Measurements from ENCODE around the gene FAM193A.
"Not testable (repeated sequence)": the region's sequence is repeated elsewhere in the genome, so short reads cannot be mapped to it uniquely, and the experiment has no call there.

Gene FAM193A

GRCh38 chr4:2516635-2517034 lies 19.8 kb upstream of the FAM193A start:
- DNase-seq: no peak

DNA sequence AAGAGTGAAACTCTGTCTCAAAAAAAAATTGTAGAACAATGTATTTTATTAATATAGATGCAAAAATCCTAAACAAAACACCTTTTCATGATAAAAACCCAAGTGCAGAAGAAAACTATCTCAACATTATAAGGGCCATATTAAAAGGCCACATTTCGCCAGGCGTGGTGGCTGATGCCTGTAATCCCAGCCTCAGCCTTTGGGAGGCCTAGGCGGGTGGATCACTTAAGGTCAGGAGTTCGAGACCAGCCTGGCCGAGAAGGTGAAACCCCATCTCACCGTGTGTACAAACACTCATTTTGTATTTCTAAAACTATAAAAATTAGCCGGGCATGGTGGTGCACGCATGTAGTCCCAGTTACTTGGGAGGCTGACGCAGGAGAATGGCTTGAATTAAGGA lies 9.9 kb upstream of the FAM193A start:
- DNase-seq: no peak

GRCh38 chr4:2534904-2535375 lies 1.5 kb upstream of the FAM193A start:
- no peak for DNase-seq

- DNase-seq: peak; percentile 57
Measured at GRCh38 chr4:2535376-2536192, 863 bp upstream of the FAM193A start.

DNA sequence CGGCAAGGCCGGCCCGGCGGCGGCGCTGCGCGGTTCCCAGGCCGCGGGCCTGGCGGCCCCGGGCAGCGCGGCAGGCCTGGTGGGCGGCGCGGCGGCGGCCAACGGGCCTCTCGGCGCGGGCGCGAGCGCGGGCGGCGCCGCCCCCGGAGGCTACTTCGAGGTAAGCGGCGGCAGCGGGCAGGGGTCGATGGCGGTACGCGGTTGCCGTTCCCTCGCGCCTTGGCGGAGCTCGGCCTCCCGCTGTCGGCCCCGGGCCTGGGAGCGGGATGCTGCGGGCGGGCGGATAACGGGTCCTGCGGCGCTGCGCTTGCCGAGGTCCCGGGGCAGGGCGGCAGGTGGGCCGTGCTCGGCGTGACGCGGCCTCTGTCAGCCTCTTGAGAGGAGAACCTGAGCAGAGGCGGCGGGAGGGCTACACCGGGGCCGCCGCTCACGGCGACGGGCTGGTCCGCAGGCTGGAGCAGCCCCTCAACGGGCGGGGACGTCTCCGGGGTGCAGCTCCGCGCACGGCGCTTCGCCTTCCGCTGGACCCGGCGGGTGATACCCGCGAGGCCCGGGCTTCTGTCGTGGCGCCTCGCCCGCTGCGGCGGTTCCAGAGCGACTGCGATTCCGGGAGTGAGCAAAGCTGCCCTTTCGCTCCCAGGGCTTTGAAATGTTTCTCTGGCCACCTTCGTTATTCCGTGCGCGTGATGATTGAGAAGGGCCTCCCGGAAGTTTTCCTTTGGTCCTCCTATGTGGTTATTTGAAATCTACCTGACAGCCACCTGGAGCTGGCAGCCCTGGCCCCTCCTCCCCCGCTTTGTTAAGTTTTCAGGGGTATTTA lies 774 bp downstream of the FAM193A start:
- peak; percentile 56 for DNase-seq

- DNase-seq: not testable (repeated sequence)
Measured at GRCh38 chr4:2543580-2544191, 7.2 kb downstream of the FAM193A start.

GRCh38 chr4:2545321-2546013 lies 9.0 kb downstream of the FAM193A start:
- no peak for DNase-seq

- DNase-seq: no peak
Measured at GRCh38 chr4:2546286-2546823, 9.9 kb downstream of the FAM193A start.

GRCh38 chr4:2546961-2547691 lies 10.7 kb downstream of the FAM193A start:
- DNase-seq: not testable (repeated sequence)

DNA sequence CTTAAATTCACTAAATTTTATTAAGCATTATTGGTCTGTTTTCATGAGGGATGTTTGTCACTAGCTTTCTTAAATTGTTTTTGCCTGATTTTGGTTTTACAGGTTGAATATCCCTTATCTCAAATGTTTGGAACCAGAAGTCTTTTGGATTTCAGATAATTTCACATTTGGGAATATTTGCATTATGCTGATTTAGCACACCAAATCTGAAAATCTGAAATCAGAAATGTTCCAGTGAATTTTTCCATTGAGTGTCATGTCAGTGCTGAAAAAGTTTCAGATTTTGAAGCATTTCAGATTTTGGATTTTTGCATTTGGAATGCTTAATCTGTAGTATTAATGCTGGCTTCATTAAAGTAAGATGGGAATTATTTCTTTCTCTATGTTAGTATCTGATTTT lies 14.7 kb downstream of the FAM193A start:
- no peak for DNase-seq

DNA sequence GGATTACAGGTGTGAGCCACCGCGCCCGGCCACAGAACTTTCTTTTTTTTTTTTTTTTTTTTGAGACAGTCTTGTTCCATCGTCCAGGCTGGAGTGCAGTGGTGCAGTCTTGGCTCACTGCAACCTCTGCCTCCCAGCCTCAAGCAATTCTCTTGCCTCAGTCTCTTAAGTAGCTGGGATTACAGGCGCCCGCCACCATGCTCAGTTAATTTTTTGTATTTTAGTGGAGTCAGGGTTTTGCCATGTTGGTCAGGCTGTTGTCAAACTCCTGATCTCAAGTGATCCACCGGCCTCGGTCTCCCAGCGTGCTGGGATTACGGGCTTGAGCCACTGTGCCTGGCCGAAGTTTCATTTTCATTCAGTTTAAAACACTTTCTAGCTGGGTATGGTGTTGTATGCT lies 16.4 kb downstream of the FAM193A start:
- no peak for DNase-seq

DNA sequence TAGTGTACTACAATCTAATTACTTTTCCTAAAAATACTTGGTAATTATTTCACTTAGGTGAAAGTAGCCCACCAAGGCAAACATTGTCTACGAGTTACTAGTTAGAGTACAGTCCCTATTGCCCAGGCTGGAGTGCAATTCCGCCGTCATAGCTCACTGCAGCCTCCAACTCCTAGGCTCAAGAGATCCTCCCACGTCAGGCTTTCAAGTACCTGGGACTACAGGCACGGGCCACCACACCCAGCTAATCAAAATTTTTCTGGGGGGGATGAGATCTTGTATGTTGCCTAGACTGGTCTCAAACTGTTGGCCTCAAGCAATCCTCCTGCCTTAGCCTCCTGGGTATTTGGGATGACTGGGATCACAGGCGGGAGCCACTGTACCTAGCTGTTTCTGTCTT lies 21.9 kb downstream of the FAM193A start:
- DNase-seq: no peak

DNA sequence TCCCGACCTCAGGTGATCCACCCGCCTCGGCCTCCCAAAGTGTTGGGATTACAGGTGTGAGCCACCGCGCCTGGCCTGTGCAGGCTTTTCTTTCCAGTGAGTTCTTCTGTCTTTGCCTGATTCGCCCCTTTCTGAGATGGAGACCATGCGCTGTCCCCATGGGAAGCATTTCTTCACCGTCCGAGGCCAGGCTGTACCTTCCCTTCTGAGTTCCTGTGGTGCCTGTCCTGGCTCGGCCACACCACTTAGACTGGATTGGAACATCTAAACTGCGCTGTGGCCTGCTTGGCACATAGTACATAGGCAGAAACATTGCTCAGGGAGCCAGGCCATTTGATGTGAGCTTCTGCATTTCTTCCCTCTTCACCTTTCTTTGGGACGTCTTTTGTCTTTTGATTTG lies 23.7 kb downstream of the FAM193A start:
- no peak for DNase-seq

GRCh38 chr4:2565533-2565932 lies 29.1 kb downstream of the FAM193A start:
- DNase-seq: no peak

GRCh38 chr4:2570036-2570435 lies 33.6 kb downstream of the FAM193A start:
- DNase-seq: no peak

DNA sequence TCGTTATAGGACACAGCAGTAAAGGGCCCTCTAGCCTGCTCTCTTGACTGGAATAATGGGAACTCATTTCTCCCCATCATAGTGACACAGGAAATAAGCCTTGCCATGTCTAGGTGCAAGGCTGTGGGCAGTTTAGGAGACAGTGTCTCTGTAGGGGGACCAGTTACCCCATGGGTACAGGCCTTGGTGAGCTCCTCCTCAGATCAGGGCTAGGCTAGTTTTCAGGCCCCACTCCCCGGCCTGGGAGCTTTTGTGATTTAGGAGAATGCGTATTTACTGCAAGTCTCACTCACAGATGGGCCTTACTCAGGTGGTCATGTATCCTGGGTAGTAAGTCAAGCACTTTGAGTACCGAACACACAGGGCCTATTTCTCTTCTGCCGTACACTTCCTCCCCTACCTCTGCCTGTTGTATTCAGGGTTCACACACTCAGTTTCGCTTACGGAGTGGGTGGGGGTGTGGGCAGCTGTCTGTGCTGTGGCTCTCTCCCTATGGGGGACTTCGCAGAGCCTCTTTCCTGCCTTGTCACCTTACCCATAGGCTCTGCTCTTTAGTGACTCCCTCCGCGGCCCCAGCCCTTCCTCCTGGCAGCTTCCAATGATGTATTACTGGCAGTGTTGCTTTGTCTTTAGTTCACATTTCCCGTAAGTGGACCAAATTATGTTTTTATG lies 34.2 kb downstream of the FAM193A start:
- peak; percentile 70 for DNase-seq

DNA sequence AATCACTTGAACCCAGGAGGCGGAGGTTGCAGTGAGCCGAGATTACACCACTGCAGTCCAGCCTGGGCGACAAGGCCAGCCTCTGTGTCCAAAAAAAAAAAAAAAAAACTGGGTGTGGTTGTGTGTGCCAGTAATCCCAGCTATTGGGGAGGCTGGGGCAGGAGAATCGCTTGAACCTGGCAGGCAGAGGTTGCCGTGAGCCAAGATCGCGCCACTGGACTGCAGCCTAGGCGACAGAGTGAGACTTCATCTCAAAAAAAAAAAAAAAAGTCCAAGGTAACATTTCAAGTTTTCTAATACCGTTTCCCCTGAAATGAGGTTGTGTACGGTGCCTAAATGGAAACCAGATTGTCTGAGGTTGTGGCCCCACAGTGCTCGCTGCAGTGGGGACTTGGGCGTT lies 35.6 kb downstream of the FAM193A start:
- DNase-seq: no peak

GRCh38 chr4:2572866-2573265 lies 36.4 kb downstream of the FAM193A start:
- no peak for DNase-seq

- DNase-seq: no peak
Measured at GRCh38 chr4:2574009-2574408, 37.6 kb downstream of the FAM193A start.

DNA sequence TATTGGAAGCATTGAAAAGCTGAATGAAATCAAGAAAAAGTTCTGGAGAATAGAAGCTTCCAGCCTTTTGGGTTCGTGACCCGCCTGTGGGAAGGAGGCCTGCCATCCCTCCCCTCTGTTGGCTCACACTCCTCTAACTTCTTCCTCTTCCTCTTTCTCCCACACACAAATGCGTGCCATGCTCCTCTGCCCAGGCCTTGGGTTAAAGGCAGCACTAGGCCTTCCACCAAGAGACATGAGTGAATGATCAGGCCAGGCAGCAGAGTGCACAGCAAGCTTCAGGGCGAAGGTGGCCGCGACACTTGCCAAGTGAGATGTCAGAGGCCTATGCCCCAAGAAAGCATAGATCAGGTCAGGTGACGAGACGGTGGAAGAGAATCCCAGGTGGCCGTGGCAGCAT lies 38.4 kb downstream of the FAM193A start:
- no peak for DNase-seq

- no peak for DNase-seq
Measured at GRCh38 chr4:2576290-2576689, 39.8 kb downstream of the FAM193A start.

All from CD4-positive, alpha-beta T cell treated with Interleukin-21 for 1 hour (primary cell).